ENCODE data around the gene DDR2.
"Not testable (repeated sequence)": the region's sequence is repeated elsewhere in the genome, so short reads cannot be mapped to it uniquely, and the experiment has no call there.

DDR2 gene

GRCh38 chr1:162632217-162632666, at the start of gene DDR2:
Gene DDR2, plus strand, starts transcription at chr1:162632464. Its CDS starts 86,600 bp downstream, at chr1:162719064.
- no peak for DNase-seq (ENCODE audit: low spot score)

- DNase-seq (ENCODE audit: low spot score) = not testable (repeated sequence)
Observed at GRCh38 chr1:162582901-162583300, 49.4 kb upstream of the DDR2 start.

- not testable (repeated sequence) for DNase-seq (ENCODE audit: low spot score)
Observed at GRCh38 chr1:162585101-162585500, 47.2 kb upstream of the DDR2 start.

- no peak for DNase-seq (ENCODE audit: low spot score)
Observed at GRCh38 chr1:162587347-162587746, 44.9 kb upstream of the DDR2 start.

- no peak for DNase-seq (ENCODE audit: low spot score)
Observed at GRCh38 chr1:162587761-162588260, 44.5 kb upstream of the DDR2 start.

GRCh38 chr1:162590101-162590500, 42.2 kb upstream of the DDR2 start:
- DNase-seq (ENCODE audit: low spot score) = no peak

- no peak for DNase-seq (ENCODE audit: low spot score)
Observed at GRCh38 chr1:162590686-162591085, 41.6 kb upstream of the DDR2 start.

- DNase-seq (ENCODE audit: low spot score) = no peak
Observed at GRCh38 chr1:162596514-162597170, 35.6 kb upstream of the DDR2 start.

GRCh38 chr1:162599451-162599850, 32.8 kb upstream of the DDR2 start:
- no peak for DNase-seq (ENCODE audit: low spot score)

GRCh38 chr1:162603117-162603516, 29.1 kb upstream of the DDR2 start:
- DNase-seq (ENCODE audit: low spot score) = not testable (repeated sequence)

- peak; percentile 90 for DNase-seq (ENCODE audit: low spot score)
Observed at GRCh38 chr1:162605225-162605927, 26.9 kb upstream of the DDR2 start.

- no peak for DNase-seq (ENCODE audit: low spot score)
Observed at GRCh38 chr1:162609306-162609705, 23.0 kb upstream of the DDR2 start.

GRCh38 chr1:162612606-162613400, 19.5 kb upstream of the DDR2 start:
- DNase-seq (ENCODE audit: low spot score) = no peak

- no peak for DNase-seq (ENCODE audit: low spot score)
Observed at GRCh38 chr1:162616848-162617247, 15.4 kb upstream of the DDR2 start.

- no peak for DNase-seq (ENCODE audit: low spot score)
Observed at GRCh38 chr1:162617513-162617912, 14.8 kb upstream of the DDR2 start.

- no peak for DNase-seq (ENCODE audit: low spot score)
Observed at GRCh38 chr1:162619076-162619475, 13.2 kb upstream of the DDR2 start.

- no peak for DNase-seq (ENCODE audit: low spot score)
Observed at GRCh38 chr1:162621256-162621655, 11.0 kb upstream of the DDR2 start.

- DNase-seq (ENCODE audit: low spot score) = no peak
Observed at GRCh38 chr1:162625679-162626078, 6.6 kb upstream of the DDR2 start.

- DNase-seq (ENCODE audit: low spot score) = no peak
Observed at GRCh38 chr1:162626094-162626493, 6.2 kb upstream of the DDR2 start.

- DNase-seq (ENCODE audit: low spot score) = no peak
Observed at GRCh38 chr1:162626761-162627160, 5.5 kb upstream of the DDR2 start.

GRCh38 chr1:162627662-162628296, 4.5 kb upstream of the DDR2 start:
- DNase-seq (ENCODE audit: low spot score) = no peak

- DNase-seq (ENCODE audit: low spot score) = no peak
Observed at GRCh38 chr1:162629077-162629627, 3.1 kb upstream of the DDR2 start.

Data from kidney capillary endothelial cell (primary cell).